ENCODE data around the gene PPP1R3D. TPM values are rescaled to one million over a fixed set of nuclear protein-coding genes. Genes with fewer than 3 reads are reported as not detected.

Gene PPP1R3D
- total and polyA plus RNA-seq, 12 donors, result 4.0 to 14.3 (median 9.6) TPM

GRCh38 chr20:59985864-59986263 lies 45.8 kb upstream of the PPP1R3D start:
- H3K27ac ChIP-seq, result no peak overlapping the region
- H3K4me1 ChIP-seq, result peaks cover 0 to 24% (median 0%) of the 10 kb centered on the region in 9 donors
- H3K36me3 ChIP-seq, result no peaks in the 10 kb centered on the region
- intact Hi-C loops (cut with DNase I), result loop anchor here in 1 of 10 donors (10.0 kb wide), 1 partner anchor 69 kb away; no protein-coding TSS in a partner anchor
- ATAC-seq (peak in 6 of 8 donors; percentile 56 to 79 (median 68)), DNase-seq (peak in 1 of 2 donors; percentile 26)
- no peak overlapping the region for H3K4me3 ChIP-seq
- H3K9me3 ChIP-seq, result peaks cover 0 to 8% (median 0%) of the 10 kb centered on the region in 11 donors
- 60 to 72% methylated on average over 3 of the region's 3 CpGs for WGBS, 2 donors
- H3K27me3 ChIP-seq, result no peaks in the 10 kb centered on the region
- peak in 8 of 9 donors; percentile 11 to 45 (median 30) for TF ChIP-seq CTCF (IDR thresholded peaks at IDR 0.05)

GRCh38 chr20:59985164-59985563 lies 45.1 kb upstream of the PPP1R3D start:
- DNase-seq, result no peak
- Histone ChIP-seq H3K27me3 (no peaks in the 10 kb centered on the region), H3K4me3 (no peak overlapping the region), H3K4me1 (peaks cover 0 to 24% (median 0%) of the 10 kb centered on the region in 9 donors), H3K36me3 (no peaks in the 10 kb centered on the region), H3K27ac (peak overlapping the region in 1 of 10 donors; percentile 59), H3K9me3 (peaks cover 0 to 8% (median 0%) of the 10 kb centered on the region in 11 donors)
- 82 to 83% methylated on average over 8 of the region's 8 CpGs for WGBS, 2 donors
- TF ChIP-seq CTCF (IDR thresholded peaks at IDR 0.05), result no peak
- intact Hi-C loops (cut with DNase I), result loop anchor here in 1 of 10 donors (10.0 kb wide), 1 partner anchor 70 kb away; no protein-coding TSS in a partner anchor
- ATAC-seq, result no peak

- H3K27me3 ChIP-seq, result no peaks in the 10 kb centered on the region
- H3K27ac ChIP-seq, result peak overlapping the region in 1 of 10 donors; percentile 59
- intact Hi-C loops (cut with DNase I), result loop anchor here in 1 of 10 donors (10.0 kb wide), 1 partner anchor 70 kb away; no protein-coding TSS in a partner anchor
- peaks cover 0 to 8% (median 0%) of the 10 kb centered on the region in 11 donors for H3K9me3 ChIP-seq
- no peak overlapping the region for H3K4me3 ChIP-seq
- ATAC-seq (no peak), DNase-seq (no peak)
- 80 to 87% methylated on average over 4 of the region's 4 CpGs for WGBS, 2 donors
- H3K4me1 ChIP-seq, result peaks cover 0 to 24% (median 0%) of the 10 kb centered on the region in 9 donors
- no peak for TF ChIP-seq CTCF (IDR thresholded peaks at IDR 0.05)
- no peaks in the 10 kb centered on the region for H3K36me3 ChIP-seq
Observed at GRCh38 chr20:59984541-59984940, 44.4 kb upstream of the PPP1R3D start.

- Histone ChIP-seq H3K4me1 (peaks cover 0 to 18% (median 0%) of the 10 kb centered on the region in 9 donors), H3K36me3 (no peaks in the 10 kb centered on the region), H3K4me3 (no peak overlapping the region), H3K9me3 (peaks cover 0 to 8% (median 0%) of the 10 kb centered on the region in 11 donors), H3K27ac (no peak overlapping the region), H3K27me3 (no peaks in the 10 kb centered on the region)
- DNase-seq, result no peak
- 79 to 80% methylated on average over 9 of the region's 9 CpGs for WGBS, 2 donors
- intact Hi-C loops (cut with DNase I), result loop anchor here in 1 of 10 donors (10.0 kb wide), 1 partner anchor 72 kb away; no protein-coding TSS in a partner anchor
- ATAC-seq, result no peak
- no peak for TF ChIP-seq CTCF (IDR thresholded peaks at IDR 0.05)
Observed at GRCh38 chr20:59983076-59983475, 43.0 kb upstream of the PPP1R3D start.

Measured in heart right ventricle (tissue), 16 donors.